AG04449 (cell line): ENCODE results near the gene SELPLG.

Source experiments
- CTCF ChIA-PET: fragments of 350-600 bp; formaldehyde crosslinking; extraction: SDS; loops from one replicate; lab custom pipeline; 2021; ENCODE audit warnings: antibody characterized with exemption; lab: Yijun Ruan, JAX
- POLR2A ChIA-PET: fragments of 400-600, 350-600 bp; formaldehyde crosslinking; extraction: SDS; loops from one replicate; lab custom pipeline; 2020; ENCODE audit warnings: antibody characterized with exemption, inconsistent platforms; lab: Yijun Ruan, JAX
- DNase-seq: peaks from one replicate; pipeline ENCODE4 v3.0.0-alpha.2; 2010; ENCODE audit warnings: low read depth, low spot score
- H3K4me3 ChIP-seq: 2 replicates; pipeline ENCODE4 v1.5.1; 2011; ENCODE audit warnings: low read depth, mild to moderate bottlenecking, control low read depth, low read length
- TF ChIP-seq, protein P1 (sequence below): IDR thresholded peaks from one replicate; pipeline ENCODE4 v1.5.1; 2011; ENCODE audit warnings: mild to moderate bottlenecking, moderate library complexity, low read length, control low read depth, inconsistent platforms; ENCODE audit not compliant: insufficient read depth; ENCODE audit errors: missing control alignments

Gene SELPLG

DNA sequence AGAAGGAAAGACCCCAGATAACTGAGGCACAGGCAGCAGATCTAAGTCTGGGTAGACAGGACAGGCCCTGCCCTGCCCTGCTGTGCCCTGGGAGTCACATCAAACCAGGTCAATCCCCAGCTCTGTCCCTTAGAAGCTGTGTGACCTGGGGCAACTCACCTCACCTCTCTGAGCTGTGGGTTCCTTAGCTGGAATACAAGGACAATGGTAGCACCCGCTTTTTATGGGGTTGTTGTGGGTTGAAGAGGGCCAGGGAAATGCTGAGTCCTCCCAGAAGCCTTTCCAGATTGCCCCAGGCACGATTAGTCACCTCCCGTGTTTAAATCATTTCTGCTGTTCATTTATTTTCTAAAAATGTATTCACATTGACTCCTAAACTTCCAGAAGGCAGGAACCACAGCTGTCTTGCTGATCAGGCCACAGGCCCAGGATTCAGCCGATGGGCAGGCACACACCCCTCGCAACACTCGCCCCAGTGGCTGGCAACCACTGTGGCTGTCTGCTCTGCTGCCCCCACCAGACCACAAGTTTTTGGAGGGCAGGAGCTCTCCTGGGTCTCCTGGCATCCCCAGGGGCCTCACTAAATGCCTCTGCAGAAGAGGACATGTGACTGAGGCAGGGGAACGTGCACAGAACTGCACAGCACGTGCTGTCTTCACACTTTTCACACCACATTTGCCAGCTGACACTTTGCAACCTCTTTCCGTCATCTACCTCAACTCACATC lies 3.0 kb downstream of the SELPLG start:
- POLR2A ChIA-PET, result interaction anchor here (0.6 kb wide), 2 partner anchors 8 to 202 kb away, joined by 3 to 4 read pairs; no protein-coding TSS in a partner anchor
- TF ChIP-seq, protein P1, sequence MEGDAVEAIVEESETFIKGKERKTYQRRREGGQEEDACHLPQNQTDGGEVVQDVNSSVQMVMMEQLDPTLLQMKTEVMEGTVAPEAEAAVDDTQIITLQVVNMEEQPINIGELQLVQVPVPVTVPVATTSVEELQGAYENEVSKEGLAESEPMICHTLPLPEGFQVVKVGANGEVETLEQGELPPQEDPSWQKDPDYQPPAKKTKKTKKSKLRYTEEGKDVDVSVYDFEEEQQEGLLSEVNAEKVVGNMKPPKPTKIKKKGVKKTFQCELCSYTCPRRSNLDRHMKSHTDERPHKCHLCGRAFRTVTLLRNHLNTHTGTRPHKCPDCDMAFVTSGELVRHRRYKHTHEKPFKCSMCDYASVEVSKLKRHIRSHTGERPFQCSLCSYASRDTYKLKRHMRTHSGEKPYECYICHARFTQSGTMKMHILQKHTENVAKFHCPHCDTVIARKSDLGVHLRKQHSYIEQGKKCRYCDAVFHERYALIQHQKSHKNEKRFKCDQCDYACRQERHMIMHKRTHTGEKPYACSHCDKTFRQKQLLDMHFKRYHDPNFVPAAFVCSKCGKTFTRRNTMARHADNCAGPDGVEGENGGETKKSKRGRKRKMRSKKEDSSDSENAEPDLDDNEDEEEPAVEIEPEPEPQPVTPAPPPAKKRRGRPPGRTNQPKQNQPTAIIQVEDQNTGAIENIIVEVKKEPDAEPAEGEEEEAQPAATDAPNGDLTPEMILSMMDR, result no peak
- CTCF ChIA-PET, result interaction anchor here (1.2 to 6.6 kb wide), 5 partner anchors 12 to 320 kb away, joined by 6 to 84 read pairs (median 12); no protein-coding TSS in a partner anchor
- H3K4me3 ChIP-seq, result no peak overlapping the region
- no peak for DNase-seq

DNA sequence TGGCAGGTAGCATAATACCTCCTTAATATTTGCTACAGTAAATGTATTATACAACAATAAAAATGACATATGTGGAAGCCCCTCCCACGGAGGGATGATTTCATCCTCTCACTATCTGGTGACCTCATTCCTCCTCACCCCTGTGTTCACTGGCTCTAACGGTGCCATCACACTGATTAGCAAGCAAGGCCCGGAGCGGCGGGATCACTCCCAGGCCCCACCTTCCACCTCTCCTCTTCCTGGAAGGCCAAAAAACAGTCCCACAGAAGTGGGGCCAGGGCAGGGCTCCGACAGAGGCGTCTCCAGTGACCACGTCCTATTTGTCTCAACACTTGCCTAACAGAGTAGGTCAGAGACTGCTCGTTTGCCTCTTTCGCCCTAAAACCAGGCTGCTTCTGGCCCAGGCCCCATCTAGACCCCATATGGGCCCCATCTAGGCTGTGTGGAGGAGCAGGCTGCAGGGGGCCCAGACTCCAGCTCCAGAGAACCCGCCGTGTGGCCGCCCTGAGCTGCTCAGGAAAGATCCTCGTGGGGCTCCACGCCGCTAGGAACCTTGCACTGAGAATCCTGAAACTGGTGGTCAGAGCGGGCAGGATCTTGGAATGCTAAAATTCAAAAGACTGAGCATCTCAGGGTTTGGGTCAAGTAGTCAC lies 3.7 kb downstream of the SELPLG start:
- no peak overlapping the region for H3K4me3 ChIP-seq
- TF ChIP-seq, protein P1, result no peak
- POLR2A ChIA-PET, result interaction anchor here (0.6 to 1.4 kb wide), 3 partner anchors 9 to 203 kb away, joined by 3 to 4 read pairs (median 4); no protein-coding TSS in a partner anchor
- CTCF ChIA-PET, result interaction anchor here (1.2 to 6.6 kb wide), 5 partner anchors 12 to 321 kb away, joined by 6 to 84 read pairs (median 12); no protein-coding TSS in a partner anchor
- peak; percentile 33 for DNase-seq

DNA sequence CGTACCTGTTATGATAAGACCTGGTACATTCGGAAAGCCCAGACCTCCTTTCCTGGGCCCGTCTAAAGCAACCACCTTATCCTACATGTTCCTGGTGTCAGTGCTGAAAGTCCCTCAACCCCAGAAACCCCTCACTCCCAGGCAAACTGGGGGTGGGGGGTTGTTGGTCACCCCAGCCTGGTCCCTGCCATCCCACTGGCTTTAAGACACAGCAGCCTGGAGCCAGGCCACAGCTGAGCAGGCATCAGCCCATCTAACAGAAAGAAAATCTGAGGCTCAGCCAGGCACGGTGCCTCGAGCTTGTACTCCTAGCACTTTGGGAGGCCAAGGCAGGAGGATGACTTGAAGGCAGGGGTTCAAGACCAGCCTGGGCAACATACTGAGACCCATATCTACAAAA lies 4.5 kb downstream of the SELPLG start:
- no peak overlapping the region for H3K4me3 ChIP-seq
- POLR2A ChIA-PET, result interaction anchor here (1.4 kb wide), 1 partner anchor 9 kb away, joined by 4 read pairs; no protein-coding TSS in a partner anchor
- DNase-seq, result no peak
- TF ChIP-seq, protein P1, result no peak
- CTCF ChIA-PET, result interaction anchor here (4.5 to 6.6 kb wide), 2 partner anchors 11 to 59 kb away, joined by 39 to 84 read pairs; no protein-coding TSS in a partner anchor

DNA sequence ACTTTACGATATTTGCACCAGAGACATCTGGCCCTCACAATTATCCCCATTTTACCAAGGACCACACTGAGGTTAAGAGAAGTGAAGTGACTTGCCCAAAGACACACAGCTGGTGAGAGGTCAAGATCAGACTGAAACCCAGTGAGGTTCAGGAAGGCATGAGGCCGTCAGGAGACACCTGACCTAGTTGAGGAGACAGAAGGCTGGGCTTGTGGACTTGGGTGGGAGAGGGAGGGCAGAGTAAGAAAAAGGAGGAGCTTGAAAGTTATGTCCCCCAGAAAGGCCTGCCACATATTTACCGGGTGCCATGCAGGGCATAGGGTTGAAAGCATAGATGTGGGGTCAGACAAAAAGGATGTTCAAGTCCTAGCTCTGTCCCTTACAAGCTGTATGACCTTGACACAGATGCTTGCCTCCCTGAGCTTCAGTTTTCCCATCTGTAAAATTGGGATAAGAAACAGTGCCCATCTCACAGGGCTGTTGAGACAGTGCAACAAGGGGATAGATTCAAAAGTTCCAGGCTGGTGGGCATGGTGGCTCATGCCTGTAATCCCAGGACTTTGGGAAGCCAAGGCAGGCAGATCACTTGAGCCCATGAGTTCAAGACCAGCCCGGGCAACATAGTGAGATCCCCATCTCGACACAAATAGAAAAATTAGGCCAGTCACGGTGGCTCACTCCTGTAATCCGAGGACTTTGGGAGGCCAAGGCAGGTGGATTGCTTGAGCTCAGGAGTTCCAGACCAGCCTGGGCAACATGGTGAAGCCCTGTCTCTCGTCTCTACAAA lies 6.4 kb downstream of the SELPLG start:
- DNase-seq, result no peak
- TF ChIP-seq, protein P1, result no peak
- H3K4me3 ChIP-seq, result no peak overlapping the region
- CTCF ChIA-PET, result interaction anchor here (0.6 to 6.6 kb wide), 8 partner anchors 9 to 468 kb away, joined by 3 to 84 read pairs (median 5); partner anchors contain the start of gene ALKBH2
- POLR2A ChIA-PET, result interaction anchor here (0.9 kb wide), 1 partner anchor 176 kb away, joined by 3 read pairs; no protein-coding TSS in a partner anchor

DNA sequence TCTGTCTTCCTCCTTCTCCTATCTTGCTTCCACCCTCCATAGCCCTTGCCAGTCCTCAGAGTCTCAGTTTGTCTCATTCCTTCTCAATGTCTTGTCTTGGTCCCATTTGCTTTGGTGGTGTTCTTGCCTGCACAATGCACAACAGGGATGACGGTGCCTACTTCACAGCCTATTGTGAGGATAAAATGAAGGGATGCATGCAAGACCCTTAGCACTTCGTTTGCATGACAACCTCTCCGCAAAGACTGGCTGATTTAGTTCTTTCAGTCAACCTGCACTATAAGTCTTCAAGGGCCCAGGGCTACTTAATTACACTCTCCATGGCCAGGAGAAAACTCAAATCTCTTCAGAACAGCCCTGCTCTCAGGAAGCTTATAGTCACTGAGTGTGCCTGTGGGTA lies 8.5 kb downstream of the SELPLG start:
- CTCF ChIA-PET, result interaction anchor here (1.0 kb wide), 1 partner anchor 61 kb away, joined by 5 read pairs; no protein-coding TSS in a partner anchor
- DNase-seq, result no peak
- H3K4me3 ChIP-seq, result no peak overlapping the region
- TF ChIP-seq, protein P1, result no peak
- POLR2A ChIA-PET, result no interaction called here
